Panc1 (cell line): ENCODE results near the gene TLL2.

ENCODE experiments used
- CTCF ChIP-seq: fragments of 450-650 bp; IDR thresholded peaks from 2 replicates; pipeline ENCODE4 v1.5.1; 2017; ENCODE audit warnings: mild to moderate bottlenecking
- POLR2AphosphoS5 ChIP-seq: IDR thresholded peaks from 2 replicates; pipeline ENCODE4 v1.6.1; 2012; ENCODE audit warnings: mild to moderate bottlenecking, low read depth, low read length, moderate library complexity
- REST ChIP-seq, 2 experiments: IDR thresholded peaks; 2 replicates each; pipeline ENCODE4 v1.6.1; 2011 to 2012; ENCODE audit warnings: low read depth in 2 of 2, control low read depth in 1 of 2, low read length in 1 of 2, mild to moderate bottlenecking in 1 of 2, moderate library complexity in 1 of 2; ENCODE audit not compliant: insufficient read depth in 1 of 2
- TCF7L2 ChIP-seq: IDR thresholded peaks from 2 replicates; pipeline ENCODE4 v1.6.1; 2011; ENCODE audit warnings: mild to moderate bottlenecking, low read depth, low read length, inconsistent platforms

- TF ChIP-seq CTCF (no peak), TCF7L2 (no peak), POLR2AphosphoS5 (no peak), REST (IDR thresholded peaks at IDR 0.05; ENCODE audit: insufficient read depth in 1 of 2, low read depth in 2 of 2, low read length in 1 of 2) (no peak)
Measured at GRCh38 chr10:96463562-96463961, 50.2 kb downstream of the TLL2 start.
